Fibroblast of villous mesenchyme (primary cell): ENCODE results near the gene NT5C1B. TPM values are rescaled to one million over a fixed set of nuclear protein-coding genes. Genes with fewer than 3 reads are reported as not detected.
"Not testable (repeated sequence)": the region's sequence is repeated elsewhere in the genome, so short reads cannot be mapped to it uniquely, and the experiment has no call there.

Experiments used
- DNase-seq: peaks from one replicate; pipeline ENCODE4 v3.0.0-alpha.2; 2010; ENCODE audit warnings: low read depth
- H3K4me3 ChIP-seq: 2 replicates; pipeline ENCODE4 v1.5.1; 2011; ENCODE audit warnings: low read depth, mild to moderate bottlenecking, low read length
- CTCF ChIP-seq: IDR thresholded peaks from 2 replicates; pipeline ENCODE4 v1.5.1; 2012; ENCODE audit warnings: low read depth, mild to moderate bottlenecking, low read length; ENCODE audit not compliant: insufficient read depth
- total RNA-seq: library from RNA; depleted of rRNA; stranded (reverse); fragments of >200 nt; gene quantifications from 2 replicates; pipeline ENCODE4 v1.2.3, GENCODE V29; 2012

Gene NT5C1B
- total RNA-seq: not detected in 2 replicates

GRCh38 chr2:18589354-18589753, at the start of gene NT5C1B:
NT5C1B (minus strand) TSS chr2:18589569; CDS start chr2:18589468, 101 bp downstream.
- DNase-seq: no peak
- no peak for TF ChIP-seq CTCF
- no peak within 1 kb of the TSS for H3K4me3 ChIP-seq

GRCh38 chr2:18637196-18637595, 47.8 kb upstream of the NT5C1B start:
- H3K4me3 ChIP-seq: no peak overlapping the region
- no peak for DNase-seq
- TF ChIP-seq CTCF: no peak

- DNase-seq, H3K4me3 ChIP-seq: not testable (repeated sequence)
Observed at GRCh38 chr2:18632699-18633098, 43.3 kb upstream of the NT5C1B start.

GRCh38 chr2:18630941-18631340, 41.6 kb upstream of the NT5C1B start:
- H3K4me3 ChIP-seq: no peak overlapping the region
- no peak for TF ChIP-seq CTCF
- DNase-seq: no peak

- DNase-seq: no peak
- H3K4me3 ChIP-seq: no peak overlapping the region
- no peak for TF ChIP-seq CTCF
Observed at GRCh38 chr2:18630541-18630940, 41.2 kb upstream of the NT5C1B start.

- TF ChIP-seq CTCF: no peak
- peak; percentile 11 for DNase-seq
- no peak overlapping the region for H3K4me3 ChIP-seq
Observed at GRCh38 chr2:18630101-18630500, 40.7 kb upstream of the NT5C1B start.

GRCh38 chr2:18626958-18627650, 37.7 kb upstream of the NT5C1B start:
- TF ChIP-seq CTCF: no peak
- no peak overlapping the region for H3K4me3 ChIP-seq
- DNase-seq: peak; percentile 79
